Mucosa of descending colon (tissue), 3 donors: ENCODE results near the gene CNTRL. TPM values are rescaled to one million over a fixed set of nuclear protein-coding genes. Genes with fewer than 3 reads are reported as not detected.
"Not testable (repeated sequence)": the region's sequence is repeated elsewhere in the genome, so short reads cannot be mapped to it uniquely, and the experiment has no call there.

Source experiments
- ATAC-seq: fragments of 200-7000 bp; cut with Tn5 transposase; one replicate; pipeline ENCODE4 v1.9.1; 2020; ENCODE audit warnings: mild to moderate bottlenecking, moderate library complexity
- DNase-seq, 3 donors: peaks; one replicate each; pipeline ENCODE4 v3.0.0-alpha.2; 2020
- H3K36me3 ChIP-seq: fragments of 200-600 bp; one replicate; pipeline ENCODE4 v1.8.0; 2021; ENCODE audit warnings: low read depth, mild to moderate bottlenecking
- H3K4me1 ChIP-seq: fragments of 200-600 bp; one replicate; pipeline ENCODE4 v1.8.0; 2021; ENCODE audit warnings: low read depth, mild to moderate bottlenecking
- H3K4me3 ChIP-seq: fragments of 200-600 bp; one replicate; pipeline ENCODE4 v1.8.0; 2021; ENCODE audit warnings: mild to moderate bottlenecking
- H3K9me3 ChIP-seq: fragments of 200-600 bp; one replicate; pipeline ENCODE4 v1.8.0; 2021; ENCODE audit warnings: mild to moderate bottlenecking
- CTCF ChIP-seq: fragments of 200-600 bp; IDR thresholded peaks from one replicate; pipeline ENCODE4 v1.8.0; 2022; ENCODE audit warnings: antibody characterized with exemption, mild to moderate bottlenecking
- intact Hi-C, 2 donors: fragments of 100-400 bp; cut with DNase I in 1 of 2; cut with micrococcal nuclease in 1 of 2; formaldehyde crosslinking; loops; one replicate each; pipeline versions ENCODE4 v1.11.0 to v1.11.1; 2022; cut with DNase I, micrococcal nuclease
- total RNA-seq, 3 donors: library from RNA; stranded (reverse); fragmentation: NEBNext Ultra II Directional in 2 of 3; extraction: Animal tissue kit (Norgen Biotek cat#: 25700) in 2 of 3; gene quantifications; one replicate each; pipeline versions ENCODE4 v1.2.1 to v1.2.4, GENCODE V29; 2021 to 2023
- donor health status: DM: no; HTN: no; CAD: no; lungs with moderate emphysema.
- donor health status: DM: no; HTN: no; CAD: no.
- donor health status: DM: no; HTN: yes; CAD: no.

The CNTRL gene
- total RNA-seq, 3 donors from 2014 or later, result 9.6 to 12.4 (median 9.7) TPM

DNA sequence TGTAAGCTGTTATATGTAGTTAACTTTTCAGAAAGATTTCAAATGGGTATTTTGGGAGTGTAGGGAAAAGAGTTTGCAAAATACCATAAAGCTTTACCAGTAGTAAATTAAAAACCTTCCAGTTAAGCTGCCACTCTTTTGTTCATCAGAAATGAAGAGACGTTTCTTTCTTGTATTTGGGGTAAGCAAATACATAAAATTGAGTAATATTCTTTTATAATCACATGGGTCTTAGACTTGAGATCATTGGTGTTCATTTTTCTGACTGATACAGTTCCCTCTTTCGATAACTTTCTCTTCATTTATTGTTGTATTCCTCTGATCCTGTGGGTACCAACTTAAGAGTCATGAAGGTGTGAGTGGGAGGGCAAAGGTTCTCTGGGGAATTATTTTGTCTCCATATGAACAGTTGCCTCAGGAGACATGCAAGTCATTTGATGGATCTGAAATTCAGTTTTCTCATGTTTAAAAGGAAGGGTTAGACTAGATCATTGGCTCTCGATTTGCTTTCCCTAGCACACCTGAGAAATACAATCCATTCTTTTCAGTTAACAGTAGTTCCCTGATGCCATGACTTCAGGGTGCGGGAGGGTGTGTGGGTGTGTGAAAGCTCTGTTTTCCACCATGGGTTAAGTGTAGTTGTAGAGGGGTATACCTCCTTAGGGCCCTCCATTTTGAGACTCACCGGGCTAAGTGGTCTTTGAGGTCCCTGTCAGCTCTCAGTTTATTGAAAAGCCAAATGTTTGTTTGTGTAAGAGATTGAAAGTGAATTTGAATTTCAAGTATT is 47.7 kb downstream of the CNTRL start:
- no peaks in the 10 kb centered on the region for H3K4me1 ChIP-seq
- DNase-seq (no peak), ATAC-seq (no peak)
- intact Hi-C loops, result no loop called here
- no peaks in the 10 kb centered on the region for H3K36me3 ChIP-seq
- H3K9me3 ChIP-seq, result no peaks in the 10 kb centered on the region
- TF ChIP-seq CTCF, result no peak
- no peak overlapping the region for H3K4me3 ChIP-seq

GRCh38 chr9:121123816-121124535 is 49.2 kb downstream of the CNTRL start:
- TF ChIP-seq CTCF, result no peak
- intact Hi-C loops, result no loop called here
- Histone ChIP-seq H3K36me3 (no peaks in the 10 kb centered on the region), H3K9me3 (no peaks in the 10 kb centered on the region), H3K4me3 (no peak overlapping the region), H3K4me1 (no peaks in the 10 kb centered on the region)
- DNase-seq, result no peak
- ATAC-seq, result no peak

DNA sequence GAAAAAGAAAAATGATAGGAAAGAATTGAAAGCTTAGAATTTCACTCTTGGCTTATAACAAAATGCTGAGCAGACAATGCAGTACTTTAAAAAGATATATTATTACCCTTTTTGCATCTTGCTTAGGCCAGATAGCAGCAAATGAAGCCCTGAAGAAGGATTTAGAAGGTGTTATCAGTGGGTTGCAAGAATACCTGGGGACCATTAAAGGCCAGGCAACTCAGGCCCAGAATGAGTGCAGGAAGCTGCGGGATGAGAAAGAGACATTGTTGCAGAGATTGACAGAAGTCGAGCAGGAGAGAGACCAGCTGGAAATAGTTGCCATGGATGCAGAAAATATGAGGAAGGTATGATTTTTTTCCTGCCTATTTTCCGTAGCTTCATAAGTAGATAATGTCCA is 50.8 kb downstream of the CNTRL start:
- DNase-seq (no peak), ATAC-seq (no peak)
- no peak for TF ChIP-seq CTCF
- H3K4me3 ChIP-seq, result no peak overlapping the region
- intact Hi-C loops, result no loop called here
- H3K9me3 ChIP-seq, result no peaks in the 10 kb centered on the region
- H3K36me3 ChIP-seq, result no peaks in the 10 kb centered on the region
- H3K4me1 ChIP-seq, result no peaks in the 10 kb centered on the region

DNA sequence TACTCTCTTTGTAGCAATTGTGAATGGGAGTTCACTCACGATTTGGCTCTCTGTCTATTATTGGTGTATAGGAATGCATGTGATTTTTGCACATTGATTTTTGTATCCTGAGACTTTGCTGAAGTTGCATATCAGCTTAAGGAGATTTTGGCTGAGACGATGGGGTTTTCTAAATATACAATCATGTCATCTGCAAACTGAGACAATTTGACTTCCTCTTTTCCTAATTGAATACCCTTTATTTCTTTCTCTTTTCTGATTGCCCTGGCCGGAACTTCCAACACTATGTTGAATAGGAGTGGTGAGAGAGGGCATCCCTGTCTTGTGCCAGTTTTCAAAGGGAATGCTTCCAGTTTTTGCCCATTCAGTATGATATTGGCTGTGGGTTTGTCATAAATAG is 54.6 kb downstream of the CNTRL start:
- H3K9me3 ChIP-seq, DNase-seq, intact Hi-C loops, H3K4me3 ChIP-seq, ATAC-seq, H3K4me1 ChIP-seq, H3K36me3 ChIP-seq: not testable (repeated sequence)

DNA sequence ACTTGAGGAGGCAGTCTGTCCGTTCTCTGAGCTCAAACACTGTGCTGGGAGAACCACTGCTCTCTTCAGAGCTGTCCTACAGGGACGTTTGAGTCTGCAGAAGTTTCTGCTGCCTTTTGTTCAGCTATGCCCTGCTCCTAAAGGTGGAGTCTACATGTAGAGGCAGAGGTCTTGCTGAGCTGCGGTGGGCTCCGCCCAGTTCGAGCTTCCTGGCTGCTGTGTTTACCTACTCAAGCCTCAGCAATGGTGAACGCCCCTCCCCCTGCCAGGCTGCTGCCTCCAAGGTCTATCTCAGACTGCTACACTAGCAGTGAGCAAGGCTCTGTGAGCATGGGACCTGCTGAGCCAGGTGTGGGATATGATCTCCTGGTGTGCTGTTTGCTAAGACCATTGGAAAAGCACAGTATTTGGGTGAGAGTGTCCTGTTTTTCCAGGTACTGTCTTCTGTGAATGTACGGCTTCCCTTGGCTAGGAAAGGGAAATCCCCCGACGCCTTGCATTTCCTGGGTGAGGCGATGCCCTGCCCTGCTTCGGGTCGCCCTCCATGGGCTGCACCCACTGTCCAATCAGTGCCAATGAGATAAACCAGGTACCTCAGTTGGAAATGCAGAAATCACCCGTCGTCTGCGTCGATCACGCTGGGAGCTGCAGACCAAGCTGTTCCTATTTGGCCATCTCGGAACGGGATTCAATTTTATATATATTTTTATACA is 58.5 kb downstream of the CNTRL start:
- no peak overlapping the region for H3K4me3 ChIP-seq
- H3K9me3 ChIP-seq, result no peaks in the 10 kb centered on the region
- peak; percentile 77 for ATAC-seq
- DNase-seq, result peak; percentile 69 to 88 (median 72)
- intact Hi-C loops, result no loop called here
- no peaks in the 10 kb centered on the region for H3K4me1 ChIP-seq
- no peak for TF ChIP-seq CTCF
- H3K36me3 ChIP-seq, result no peaks in the 10 kb centered on the region

- intact Hi-C loops, result no loop called here
- H3K4me3 ChIP-seq, result no peak overlapping the region
- H3K36me3 ChIP-seq, result no peaks in the 10 kb centered on the region
Measured at GRCh38 chr9:121135642-121136041, 60.9 kb downstream of the CNTRL start.

More at GRCh38 chr9:121135642-121136041, 60.9 kb downstream of the CNTRL start:
- H3K9me3 ChIP-seq, result no peaks in the 10 kb centered on the region
- no peaks in the 10 kb centered on the region for H3K4me1 ChIP-seq
- DNase-seq (no peak), ATAC-seq (no peak)
- TF ChIP-seq CTCF, result no peak
